Measurements from ENCODE around the gene VSTM2L.
A peak's percentile ranks its signal among the peaks of the same experiment; 100 is the strongest.

Gene VSTM2L

DNA sequence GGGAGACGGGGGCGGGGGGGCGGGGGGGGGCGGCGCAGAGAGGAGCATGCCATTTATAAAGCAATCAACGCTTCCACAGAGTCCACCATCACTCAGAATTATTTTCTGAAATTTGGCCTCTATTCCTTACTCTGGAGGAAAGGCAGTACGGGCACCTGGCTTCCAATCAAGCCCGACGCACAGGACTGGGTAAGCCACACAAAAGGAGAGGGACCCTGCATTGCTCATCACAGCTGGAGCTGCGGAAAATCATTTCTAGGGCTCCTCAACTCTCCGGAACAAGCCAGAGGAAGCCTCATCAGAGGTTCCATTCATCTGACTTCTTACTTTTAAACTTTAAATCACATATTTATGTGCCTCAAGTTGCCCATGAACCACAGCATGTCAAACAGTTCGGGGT is 74.4 kb downstream of the VSTM2L start:
- peaks cover 10 to 15% of the 10 kb centered on the region in 2 donors for H3K4me1 Mint-ChIP-seq
- peak overlapping the region; percentile 14 for H3K27ac Mint-ChIP-seq
- H3K9me3 Mint-ChIP-seq, result no peaks in the 10 kb centered on the region
- no peak for ATAC-seq (replicated peaks)
- peaks cover 0 to 4% of the 10 kb centered on the region in 2 donors for H3K27me3 Mint-ChIP-seq
- no peak overlapping the region for H3K4me3 Mint-ChIP-seq
- peaks cover 39 to 62% of the 10 kb centered on the region in 2 donors for H3K36me3 Mint-ChIP-seq
- no peak for DNase-seq

DNA sequence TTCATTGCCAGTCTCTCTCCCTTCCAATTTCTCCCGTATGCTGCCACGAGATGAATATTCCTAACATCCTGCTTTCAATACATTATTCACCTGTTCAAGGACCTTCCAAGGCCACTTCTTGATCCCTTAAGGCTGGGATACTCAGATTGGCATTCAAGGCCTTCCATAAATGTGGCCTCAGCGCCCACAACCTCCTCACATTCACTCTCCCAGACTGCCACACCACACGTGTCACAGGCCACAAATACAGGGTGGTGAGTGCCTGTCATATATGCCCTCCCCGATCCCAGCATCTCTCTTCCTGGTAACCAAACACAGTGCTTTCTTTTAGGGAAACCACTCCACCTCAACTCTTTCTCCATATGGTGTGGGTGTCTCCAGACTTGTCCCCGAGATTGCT is 74.9 kb downstream of the VSTM2L start:
- Mint-ChIP-seq H3K36me3 (peaks cover 41 to 62% of the 10 kb centered on the region in 2 donors), H3K4me3 (no peak overlapping the region), H3K27ac (peak overlapping the region; percentile 49), H3K9me3 (no peaks in the 10 kb centered on the region), H3K4me1 (peaks cover 10 to 15% of the 10 kb centered on the region in 2 donors), H3K27me3 (peaks cover 0 to 1% of the 10 kb centered on the region in 2 donors)
- ATAC-seq (replicated peaks), result no peak
- DNase-seq, result no peak

DNA sequence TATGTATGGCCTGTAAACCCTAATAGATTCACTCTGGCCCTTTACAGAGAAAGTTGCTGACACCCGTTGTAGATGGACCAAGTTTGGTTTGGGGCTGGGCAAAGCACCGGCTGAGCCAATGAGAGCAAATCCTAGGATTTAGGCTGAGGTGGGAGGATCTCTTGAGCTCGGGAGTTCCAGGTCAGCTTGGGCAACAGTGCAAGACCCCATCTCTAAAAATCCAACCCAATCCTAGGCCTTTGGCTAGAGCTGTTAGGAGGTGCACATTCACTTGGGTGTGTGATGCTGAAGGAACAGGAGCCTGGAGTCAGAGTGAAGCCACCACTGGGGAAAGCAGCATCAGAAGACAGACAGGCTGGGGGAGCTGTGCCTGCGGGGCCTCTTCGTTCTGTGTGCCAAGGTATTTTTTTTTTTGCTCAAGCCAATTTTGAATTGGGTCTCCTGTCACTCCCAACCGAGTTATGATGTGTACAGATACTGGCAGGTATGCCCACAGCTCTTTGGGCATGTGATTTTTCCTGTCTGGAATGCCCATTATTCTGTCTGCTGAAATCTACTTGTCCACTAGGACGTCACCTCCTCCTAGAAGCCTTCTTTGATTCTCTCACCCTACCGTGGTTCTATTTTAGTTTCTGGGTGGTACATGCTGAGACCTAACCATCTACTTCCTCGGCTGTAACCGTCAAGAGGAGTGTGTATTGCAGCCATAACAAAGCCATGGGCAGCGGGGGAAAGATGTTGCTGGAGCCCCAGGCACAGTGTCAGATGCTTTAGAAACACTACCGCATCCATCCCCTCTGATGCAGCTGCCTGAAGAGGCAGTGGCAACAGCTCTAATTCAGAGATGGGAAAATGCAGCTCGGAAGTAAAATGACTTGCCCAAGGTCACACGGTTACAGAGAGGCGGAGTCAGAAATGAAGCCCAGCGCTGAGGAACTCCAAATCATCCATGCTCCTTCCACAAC is 76.4 kb downstream of the VSTM2L start:
- H3K27me3 Mint-ChIP-seq, result no peaks in the 10 kb centered on the region
- H3K9me3 Mint-ChIP-seq, result no peaks in the 10 kb centered on the region
- DNase-seq (no peak), ATAC-seq (replicated peaks) (no peak)
- H3K4me3 Mint-ChIP-seq, result no peak overlapping the region
- peaks cover 10 to 15% of the 10 kb centered on the region in 2 donors for H3K4me1 Mint-ChIP-seq
- peaks cover 42 to 61% of the 10 kb centered on the region in 2 donors for H3K36me3 Mint-ChIP-seq
- H3K27ac Mint-ChIP-seq, result no peak overlapping the region

DNA sequence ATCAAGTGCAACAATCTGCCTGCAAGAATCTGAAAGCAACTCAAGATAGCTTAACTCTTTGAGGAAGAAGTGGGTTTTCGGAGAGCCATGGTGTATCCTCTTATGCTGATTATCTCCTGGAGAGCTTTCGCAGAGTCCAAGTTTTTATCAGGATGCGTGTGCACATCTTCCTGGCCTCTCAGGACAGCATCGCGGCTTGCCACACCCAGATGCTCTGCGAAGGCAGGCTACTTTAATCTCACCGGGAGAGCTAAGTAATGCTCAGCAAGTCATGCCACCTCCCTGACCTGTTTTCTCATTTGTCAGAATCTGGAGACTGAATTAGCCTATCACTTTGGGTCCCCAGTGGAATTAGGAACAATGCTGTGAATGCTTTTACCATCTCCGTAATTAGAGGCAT is 77.5 kb downstream of the VSTM2L start:
- Mint-ChIP-seq H3K27me3 (no peaks in the 10 kb centered on the region), H3K9me3 (no peaks in the 10 kb centered on the region), H3K27ac (no peak overlapping the region), H3K4me3 (no peak overlapping the region), H3K4me1 (peaks cover 10 to 15% of the 10 kb centered on the region in 2 donors), H3K36me3 (peaks cover 46 to 69% of the 10 kb centered on the region in 2 donors)
- no peak for ATAC-seq (replicated peaks)
- DNase-seq, result no peak

DNA sequence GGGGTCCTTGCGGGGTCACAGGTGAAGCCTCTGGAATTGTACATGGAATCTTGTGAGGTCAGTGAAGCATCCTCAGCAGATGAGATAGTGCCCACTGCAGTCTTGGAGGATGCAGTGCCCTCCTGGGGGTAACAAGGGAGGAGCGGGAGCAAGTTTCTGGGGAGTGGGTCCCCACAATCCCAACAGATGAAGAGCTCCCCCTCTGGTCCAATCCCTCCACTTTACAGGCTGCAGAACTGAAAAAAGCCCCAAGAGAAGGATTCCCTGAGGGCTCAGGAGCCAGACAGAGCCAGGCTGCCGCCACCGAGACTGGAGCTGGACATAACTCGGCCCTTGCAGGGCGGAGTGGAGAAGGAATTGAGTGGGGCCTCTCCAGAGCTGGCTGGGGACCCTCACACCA is 77.9 kb downstream of the VSTM2L start:
- Mint-ChIP-seq H3K27ac (no peak overlapping the region), H3K27me3 (no peaks in the 10 kb centered on the region), H3K36me3 (peaks cover 44 to 68% of the 10 kb centered on the region in 2 donors), H3K4me3 (no peak overlapping the region), H3K9me3 (no peaks in the 10 kb centered on the region), H3K4me1 (peaks cover 10 to 15% of the 10 kb centered on the region in 2 donors)
- no peak for ATAC-seq (replicated peaks)
- no peak for DNase-seq

DNA sequence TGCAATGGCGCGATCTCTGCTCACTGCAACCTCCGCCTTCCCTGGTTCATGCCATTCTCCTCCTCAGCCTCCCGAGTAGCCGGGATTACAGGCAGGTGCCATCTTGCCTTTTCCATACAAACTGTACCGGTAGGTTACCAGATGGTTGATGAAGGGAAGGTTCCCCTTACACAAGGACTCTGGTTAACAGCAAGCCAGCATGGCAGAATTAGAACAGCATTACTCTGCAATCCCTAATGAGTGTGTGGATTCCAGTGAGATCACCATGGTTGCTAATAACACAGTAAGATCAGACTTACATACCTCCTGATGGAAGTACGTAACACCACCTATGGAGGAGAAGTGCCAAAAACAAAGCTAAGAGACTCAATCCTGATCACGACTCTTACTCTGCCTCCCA is 78.6 kb downstream of the VSTM2L start:
- Mint-ChIP-seq H3K4me3 (no peak overlapping the region), H3K27me3 (no peaks in the 10 kb centered on the region), H3K4me1 (peaks cover 10 to 13% of the 10 kb centered on the region in 2 donors), H3K27ac (no peak overlapping the region), H3K36me3 (peaks cover 39 to 67% of the 10 kb centered on the region in 2 donors), H3K9me3 (no peaks in the 10 kb centered on the region)
- no peak for DNase-seq
- ATAC-seq (replicated peaks), result no peak

DNA sequence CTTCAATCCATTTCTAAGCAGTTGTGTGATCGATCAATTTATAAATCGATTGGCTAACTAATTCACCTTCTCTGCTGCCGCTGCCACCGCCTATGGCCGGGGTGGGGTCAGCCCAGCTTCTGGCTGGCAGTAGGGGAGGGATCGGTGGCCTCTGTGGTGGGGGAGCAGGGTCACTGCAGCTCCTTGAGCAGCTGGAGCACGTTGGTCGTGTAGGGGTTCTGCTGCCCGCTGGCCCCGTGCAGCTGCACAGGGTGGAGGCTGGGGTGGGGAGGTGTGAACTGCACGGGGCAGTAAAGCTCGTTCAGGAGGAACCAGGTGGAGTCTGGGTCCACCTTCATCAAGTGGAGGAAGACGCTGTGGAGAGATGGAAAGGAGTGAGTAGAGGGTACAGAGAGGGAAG is 80.4 kb downstream of the VSTM2L start:
- DNase-seq (no peak), ATAC-seq (replicated peaks) (no peak)
- Mint-ChIP-seq H3K4me3 (no peak overlapping the region), H3K36me3 (peaks cover 42 to 70% of the 10 kb centered on the region in 2 donors), H3K27me3 (no peaks in the 10 kb centered on the region), H3K27ac (no peak overlapping the region), H3K9me3 (no peaks in the 10 kb centered on the region), H3K4me1 (no peaks in the 10 kb centered on the region)

DNA sequence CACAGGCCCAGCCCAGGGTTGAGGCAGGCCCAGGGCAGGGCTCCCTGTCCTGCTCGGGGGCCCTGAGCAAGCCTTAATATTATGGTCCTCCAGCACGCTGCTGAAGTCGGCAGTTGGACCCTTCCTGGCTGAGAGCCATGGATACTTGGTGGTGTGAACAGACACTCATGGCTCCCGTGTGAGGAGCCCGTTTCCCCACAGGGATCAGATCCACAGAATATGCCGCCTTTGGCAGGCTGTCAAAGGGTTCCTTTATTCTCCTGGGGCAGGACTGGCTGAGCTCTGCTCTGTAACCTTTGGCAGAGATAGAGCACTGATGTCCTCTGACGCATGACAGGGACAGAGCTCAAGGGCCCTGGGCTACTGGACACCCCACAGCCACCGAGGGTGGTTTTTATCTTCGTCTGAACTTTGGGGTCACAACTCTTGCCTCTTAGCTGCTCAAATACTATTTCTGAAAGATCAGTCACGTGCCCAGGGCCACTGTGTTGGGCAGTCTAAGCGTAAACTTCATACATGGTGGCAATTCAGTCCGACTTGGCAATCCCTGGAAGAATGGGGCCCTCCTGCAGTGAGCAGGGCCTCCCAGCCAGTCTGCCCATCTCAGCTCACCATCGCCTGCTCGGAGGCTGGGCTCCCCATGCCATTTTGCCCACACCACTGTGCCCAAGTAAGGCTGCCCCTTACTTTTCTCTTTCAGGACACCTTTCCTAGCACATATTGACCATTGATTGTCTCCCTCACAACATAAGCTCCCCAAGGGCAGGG is 81.3 kb downstream of the VSTM2L start:
- H3K4me1 Mint-ChIP-seq, result no peaks in the 10 kb centered on the region
- H3K36me3 Mint-ChIP-seq, result peaks cover 46 to 72% of the 10 kb centered on the region in 2 donors
- no peaks in the 10 kb centered on the region for H3K27me3 Mint-ChIP-seq
- no peak for ATAC-seq (replicated peaks)
- no peak overlapping the region for H3K4me3 Mint-ChIP-seq
- no peak overlapping the region for H3K27ac Mint-ChIP-seq
- no peaks in the 10 kb centered on the region for H3K9me3 Mint-ChIP-seq
- no peak for DNase-seq

DNA sequence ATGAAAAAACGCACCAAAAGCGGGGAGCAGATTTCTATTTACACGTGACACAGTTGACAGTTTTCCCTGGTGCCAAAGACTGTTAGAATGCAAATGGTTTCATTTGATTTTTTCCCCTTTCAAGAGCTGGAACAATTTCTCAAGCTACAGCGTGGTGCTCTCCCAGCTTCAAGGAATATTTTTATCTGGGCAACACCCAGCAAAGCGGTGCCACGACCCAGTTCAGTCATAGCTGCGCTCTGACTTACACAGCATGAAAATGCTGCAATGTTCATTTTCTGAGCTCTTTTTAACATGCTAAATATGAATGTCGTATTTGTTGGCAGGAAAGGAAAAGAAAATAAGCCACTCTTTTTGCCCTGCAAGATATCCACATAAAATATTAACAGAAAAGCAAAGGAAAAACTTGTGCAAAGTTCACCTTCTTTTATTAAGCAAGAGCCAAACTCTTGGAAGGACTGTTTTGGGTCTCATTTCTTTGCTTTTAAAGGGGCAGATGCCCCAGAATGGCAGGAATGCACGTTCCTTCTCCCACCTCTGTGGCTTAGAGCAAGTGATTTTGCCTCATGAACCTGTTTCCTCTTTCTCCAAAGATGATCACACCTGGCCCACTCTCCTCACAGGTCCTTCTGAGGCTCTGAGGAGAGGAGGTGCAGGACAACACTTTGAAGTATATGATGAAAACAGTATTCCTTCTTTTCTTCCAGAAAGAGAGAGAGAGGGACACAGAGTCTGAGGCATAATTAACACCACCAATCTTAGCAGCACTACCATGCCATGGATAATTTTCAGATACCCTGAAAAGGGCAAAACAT is 83.3 kb downstream of the VSTM2L start:
- no peak overlapping the region for H3K27ac Mint-ChIP-seq
- ATAC-seq (replicated peaks) (no peak), DNase-seq (no peak)
- no peak overlapping the region for H3K4me3 Mint-ChIP-seq
- no peaks in the 10 kb centered on the region for H3K27me3 Mint-ChIP-seq
- H3K36me3 Mint-ChIP-seq, result peaks cover 50 to 73% of the 10 kb centered on the region in 2 donors
- H3K9me3 Mint-ChIP-seq, result no peaks in the 10 kb centered on the region
- H3K4me1 Mint-ChIP-seq, result peaks cover 8 to 17% of the 10 kb centered on the region in 2 donors

DNA sequence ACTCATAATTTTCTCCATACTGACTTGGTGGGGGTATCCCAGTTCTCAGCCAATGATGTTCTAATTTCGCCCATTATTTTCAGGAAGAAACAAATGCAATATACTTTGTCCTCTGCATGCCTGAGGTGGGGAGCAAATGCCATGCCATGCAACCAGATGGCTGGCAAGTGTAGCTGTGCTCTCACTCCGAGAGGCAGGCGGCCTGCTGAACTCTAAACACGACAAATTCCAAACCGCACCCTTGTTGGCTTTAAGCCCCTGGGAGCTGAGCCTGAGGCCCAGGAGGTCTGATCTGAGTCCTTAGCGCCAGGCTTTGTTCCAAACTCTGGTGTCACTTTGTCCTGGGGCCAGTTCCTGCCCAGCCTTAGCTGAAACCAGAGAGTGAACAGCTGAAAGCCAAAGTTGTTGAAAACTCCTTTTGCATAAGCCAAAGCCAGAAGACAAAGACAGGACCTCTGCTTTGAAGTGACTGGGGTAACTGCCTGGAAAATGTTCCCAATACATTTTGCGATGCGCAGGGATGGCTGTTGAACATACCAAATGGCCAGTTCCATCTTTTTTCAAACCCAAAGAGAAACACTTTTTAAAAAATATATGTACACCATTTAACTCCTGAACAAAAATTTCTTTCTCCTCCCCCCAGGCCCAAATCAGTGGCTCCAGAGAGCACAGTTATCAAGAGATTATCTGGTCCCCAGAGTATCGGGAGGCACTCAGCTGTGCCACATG is 84.1 kb downstream of the VSTM2L start:
- Mint-ChIP-seq H3K36me3 (peaks cover 46 to 72% of the 10 kb centered on the region in 2 donors), H3K4me3 (no peak overlapping the region), H3K27me3 (no peaks in the 10 kb centered on the region), H3K27ac (no peak overlapping the region), H3K9me3 (no peaks in the 10 kb centered on the region), H3K4me1 (peaks cover 10 to 25% of the 10 kb centered on the region in 2 donors)
- no peak for DNase-seq
- ATAC-seq (replicated peaks), result no peak

DNA sequence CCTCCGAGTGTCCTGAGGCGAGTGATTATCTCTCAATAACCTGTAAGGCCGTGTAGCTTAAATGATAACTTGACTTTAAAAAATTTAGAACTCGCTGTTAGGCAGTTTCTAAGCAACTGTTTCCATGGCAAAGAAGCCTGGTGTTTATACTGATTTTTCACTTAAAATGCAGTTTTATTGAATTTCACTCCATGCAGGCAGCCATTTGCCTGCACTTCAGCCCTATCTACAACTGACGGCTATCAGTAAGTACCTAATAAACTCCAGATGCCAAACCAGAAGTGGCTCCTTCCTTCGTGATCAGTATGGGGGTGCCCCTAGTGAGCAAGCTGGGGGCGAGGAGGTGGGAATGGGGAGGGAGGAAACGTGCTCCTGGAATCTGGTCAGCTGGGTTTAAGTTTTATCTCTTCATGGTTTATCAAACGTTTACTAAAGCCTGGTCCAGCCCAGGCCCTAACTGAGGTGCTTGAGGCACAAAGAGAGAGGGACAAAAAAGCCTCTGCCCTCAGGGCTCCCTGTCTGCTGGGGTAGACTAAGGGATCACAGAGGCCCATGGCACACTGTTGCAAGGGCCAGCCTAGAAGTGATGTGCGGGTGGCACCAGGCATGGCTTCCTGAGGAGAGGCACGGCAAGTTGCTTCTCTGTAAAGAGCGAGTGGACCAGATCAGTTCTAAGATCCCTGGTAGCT is 84.8 kb downstream of the VSTM2L start:
- Mint-ChIP-seq H3K36me3 (peaks cover 43 to 70% of the 10 kb centered on the region in 2 donors), H3K4me3 (no peak overlapping the region), H3K27ac (no peak overlapping the region), H3K9me3 (no peaks in the 10 kb centered on the region), H3K27me3 (no peaks in the 10 kb centered on the region), H3K4me1 (peaks cover 11 to 32% of the 10 kb centered on the region in 2 donors)
- ATAC-seq (replicated peaks) (no peak), DNase-seq (no peak)

DNA sequence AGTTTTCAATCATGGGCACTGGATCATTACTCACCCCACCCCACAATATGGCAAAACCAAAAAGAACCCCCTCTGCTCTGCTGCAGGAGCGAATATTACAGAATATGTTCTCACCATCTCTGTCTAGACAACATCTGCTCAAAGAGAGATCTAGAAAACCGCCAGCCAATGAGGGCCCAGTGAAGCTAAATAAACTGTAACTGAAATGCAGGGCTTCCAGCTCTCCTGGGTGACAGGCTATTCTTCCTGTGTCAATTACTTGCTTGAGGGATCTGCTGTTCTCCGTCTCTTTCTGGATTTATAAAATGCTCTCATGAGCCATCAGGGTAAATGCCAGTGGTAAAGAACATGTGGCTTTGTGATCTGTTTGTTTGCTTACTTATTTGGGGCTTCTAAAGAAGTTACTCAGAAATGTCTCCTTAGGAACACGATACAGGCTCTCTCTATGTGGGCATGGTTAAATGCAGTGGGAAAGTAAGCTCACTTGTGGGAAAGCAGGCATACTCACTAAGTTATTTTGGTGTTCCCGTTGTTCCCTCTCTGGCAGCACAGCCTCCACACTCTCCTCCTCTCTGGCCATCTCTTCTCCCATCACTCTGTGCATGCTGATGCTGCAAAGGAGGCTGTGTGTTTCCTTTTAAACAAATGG is 85.5 kb downstream of the VSTM2L start:
- peaks cover 11 to 39% of the 10 kb centered on the region in 2 donors for H3K4me1 Mint-ChIP-seq
- peaks cover 37 to 63% of the 10 kb centered on the region in 2 donors for H3K36me3 Mint-ChIP-seq
- no peaks in the 10 kb centered on the region for H3K9me3 Mint-ChIP-seq
- no peak overlapping the region for H3K27ac Mint-ChIP-seq
- ATAC-seq (replicated peaks), result no peak
- no peaks in the 10 kb centered on the region for H3K27me3 Mint-ChIP-seq
- no peak for DNase-seq
- H3K4me3 Mint-ChIP-seq, result no peak overlapping the region
